Mucosa of descending colon (tissue), 3 donors: ENCODE measurements around the gene PRDM16. TPM values are rescaled to one million over a fixed set of nuclear protein-coding genes. Genes with fewer than 3 reads are reported as not detected.

Experiments used
- ATAC-seq: fragments of 200-7000 bp; cut with Tn5 transposase; one replicate; pipeline ENCODE4 v1.9.1; 2020; ENCODE audit warnings: mild to moderate bottlenecking, moderate library complexity
- DNase-seq, 3 donors: peaks; one replicate each; pipeline ENCODE4 v3.0.0-alpha.2; 2020
- H3K36me3 ChIP-seq: fragments of 200-600 bp; one replicate; pipeline ENCODE4 v1.8.0; 2021; ENCODE audit warnings: low read depth, mild to moderate bottlenecking
- H3K4me1 ChIP-seq: fragments of 200-600 bp; one replicate; pipeline ENCODE4 v1.8.0; 2021; ENCODE audit warnings: low read depth, mild to moderate bottlenecking
- H3K4me3 ChIP-seq: fragments of 200-600 bp; one replicate; pipeline ENCODE4 v1.8.0; 2021; ENCODE audit warnings: mild to moderate bottlenecking
- H3K9me3 ChIP-seq: fragments of 200-600 bp; one replicate; pipeline ENCODE4 v1.8.0; 2021; ENCODE audit warnings: mild to moderate bottlenecking
- CTCF ChIP-seq: fragments of 200-600 bp; IDR thresholded peaks from one replicate; pipeline ENCODE4 v1.8.0; 2022; ENCODE audit warnings: antibody characterized with exemption, mild to moderate bottlenecking
- intact Hi-C, 2 donors: fragments of 100-400 bp; cut with DNase I in 1 of 2; cut with micrococcal nuclease in 1 of 2; formaldehyde crosslinking; loops; one replicate each; pipeline versions ENCODE4 v1.11.0 to v1.11.1; 2022; cut with DNase I, micrococcal nuclease
- total RNA-seq, 3 donors: library from RNA; stranded (reverse); fragmentation: NEBNext Ultra II Directional in 2 of 3; extraction: Animal tissue kit (Norgen Biotek cat#: 25700) in 2 of 3; gene quantifications; one replicate each; pipeline versions ENCODE4 v1.2.1 to v1.2.4, GENCODE V29; 2021 to 2023
- donor health status: DM: no; HTN: no; CAD: no; lungs with moderate emphysema.
- donor health status: DM: no; HTN: no; CAD: no.
- donor health status: DM: no; HTN: yes; CAD: no.

The PRDM16 gene
- total RNA-seq, 3 donors from 2014 or later, result 1.6 to 2.5 (median 2.4) TPM

DNA sequence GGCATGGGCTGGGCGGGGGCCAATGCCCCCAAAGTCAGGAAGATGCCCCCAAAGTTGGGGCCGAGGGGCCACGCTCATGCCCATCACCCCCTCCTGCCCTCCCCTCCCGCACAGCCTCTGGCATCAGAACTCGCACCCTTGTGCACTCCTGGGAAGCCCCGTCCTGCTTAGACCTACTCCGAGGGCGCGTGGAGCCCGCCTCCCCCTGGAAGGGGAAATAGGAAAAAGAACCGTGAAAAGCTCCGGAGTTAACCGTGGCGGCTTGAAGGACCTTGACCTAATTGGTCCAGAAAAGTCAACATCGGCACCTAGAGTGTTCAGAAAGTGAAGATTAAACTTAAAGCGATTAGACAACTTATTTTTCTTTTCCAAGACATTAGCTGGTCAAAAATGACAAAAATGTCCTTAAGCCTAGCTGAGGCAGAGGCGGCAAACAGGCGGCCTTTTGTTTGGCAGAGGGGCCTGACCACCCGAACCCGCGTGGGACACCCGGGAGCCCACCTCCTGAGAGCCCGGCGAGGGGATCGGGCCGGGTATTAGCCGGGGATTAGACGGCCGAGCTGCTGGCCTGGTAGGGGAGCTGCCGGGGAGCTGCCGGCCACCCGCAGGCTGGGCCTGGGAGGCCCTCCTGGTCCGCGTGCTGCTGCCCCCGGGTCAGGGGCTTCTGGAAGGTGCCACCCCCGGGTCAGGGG lies 65.5 kb downstream of the PRDM16 start:
- DNase-seq (no peak), ATAC-seq (no peak)
- Histone ChIP-seq H3K4me3 (no peak overlapping the region), H3K9me3 (no peaks in the 10 kb centered on the region), H3K4me1 (peaks cover 4% of the 10 kb centered on the region), H3K36me3 (no peaks in the 10 kb centered on the region)
- no peak for TF ChIP-seq CTCF
- intact Hi-C loops, result no loop called here

GRCh38 chr1:3135073-3135702 lies 66.2 kb downstream of the PRDM16 start:
- DNase-seq (no peak), ATAC-seq (no peak)
- TF ChIP-seq CTCF, result no peak
- H3K9me3 ChIP-seq, result no peaks in the 10 kb centered on the region
- no peaks in the 10 kb centered on the region for H3K36me3 ChIP-seq
- intact Hi-C loops, result no loop called here
- H3K4me3 ChIP-seq, result no peak overlapping the region
- H3K4me1 ChIP-seq, result peaks cover 4% of the 10 kb centered on the region

DNA sequence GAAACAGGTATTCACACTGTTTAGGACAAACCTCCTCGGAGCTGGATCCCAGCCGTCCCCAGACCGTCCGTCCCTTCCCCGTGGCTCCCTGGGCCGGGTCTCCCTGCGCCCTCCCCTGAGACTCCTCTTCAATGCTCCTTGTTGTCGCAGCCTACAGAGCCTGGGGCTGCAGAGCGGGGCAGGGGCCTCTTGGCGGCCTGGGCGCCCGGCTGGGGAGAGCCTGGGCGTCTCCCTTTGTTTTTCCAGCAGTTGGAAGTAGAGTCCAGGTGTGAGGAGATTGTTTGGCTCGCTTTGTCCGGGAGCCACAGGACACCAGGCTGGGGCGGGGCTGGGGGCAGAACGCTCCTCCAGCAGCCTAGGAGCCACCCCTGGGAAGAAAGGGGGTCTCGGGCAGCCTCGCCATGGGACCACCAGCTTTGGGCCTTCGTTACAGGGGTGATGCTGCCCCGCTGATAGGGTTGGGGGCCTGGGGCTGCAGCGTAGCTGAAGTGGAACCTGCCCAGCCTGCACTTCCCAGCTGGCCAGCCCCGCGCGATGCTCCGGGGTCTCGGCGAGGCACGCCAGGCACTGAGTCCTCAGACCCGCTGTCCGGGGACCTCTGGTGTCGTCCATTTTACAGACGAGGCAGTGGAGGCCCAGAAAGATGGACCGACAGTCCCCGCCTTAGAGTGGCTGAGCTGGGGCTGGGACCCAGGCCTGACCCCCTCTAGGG lies 66.9 kb downstream of the PRDM16 start:
- intact Hi-C loops, result no loop called here
- Histone ChIP-seq H3K4me1 (peaks cover 4% of the 10 kb centered on the region), H3K36me3 (no peaks in the 10 kb centered on the region), H3K4me3 (no peak overlapping the region), H3K9me3 (no peaks in the 10 kb centered on the region)
- TF ChIP-seq CTCF, result no peak
- ATAC-seq (no peak), DNase-seq (no peak)

GRCh38 chr1:3136532-3136931 lies 67.5 kb downstream of the PRDM16 start:
- Histone ChIP-seq H3K9me3 (no peaks in the 10 kb centered on the region), H3K36me3 (no peaks in the 10 kb centered on the region), H3K4me1 (peaks cover 4% of the 10 kb centered on the region), H3K4me3 (no peak overlapping the region)
- TF ChIP-seq CTCF, result no peak
- no peak for DNase-seq
- ATAC-seq, result no peak
- intact Hi-C loops, result no loop called here

- H3K9me3 ChIP-seq, result no peaks in the 10 kb centered on the region
- DNase-seq (no peak), ATAC-seq (no peak)
- no peak overlapping the region for H3K4me3 ChIP-seq
- peaks cover 4% of the 10 kb centered on the region for H3K4me1 ChIP-seq
- H3K36me3 ChIP-seq, result no peaks in the 10 kb centered on the region
- intact Hi-C loops, result no loop called here
- no peak for TF ChIP-seq CTCF
Measured at GRCh38 chr1:3137111-3138100, 68.4 kb downstream of the PRDM16 start.
